Stomach smooth muscle (tissue), 2 donors: ENCODE data around the gene GRM5.

ENCODE experiments used
- H3K27ac ChIP-seq: one replicate; pipeline ENCODE4 v1.7.0; 2013; ENCODE audit warnings: mild to moderate bottlenecking, low read length, inconsistent platforms
- H3K27me3 ChIP-seq, 2 donors: one replicate each; pipeline ENCODE4 v1.7.0; 2013; ENCODE audit warnings: low read length in 2 of 2; ENCODE audit not compliant: insufficient read depth in 2 of 2, control insufficient read depth in 1 of 2
- H3K36me3 ChIP-seq, 2 donors: one replicate each; pipeline ENCODE4 v1.7.0; 2013; ENCODE audit warnings: low read length in 2 of 2; ENCODE audit not compliant: control insufficient read depth in 2 of 2, insufficient read depth in 2 of 2
- H3K4me1 ChIP-seq: one replicate; pipeline ENCODE4 v1.7.0; 2013; ENCODE audit warnings: low read length; ENCODE audit not compliant: control insufficient read depth, insufficient read depth
- H3K4me3 ChIP-seq, 2 donors: one replicate each; pipeline ENCODE4 v1.7.0; 2013; ENCODE audit warnings: low read length in 2 of 2
- H3K9ac ChIP-seq, 2 donors: one replicate each; pipeline ENCODE4 v1.7.0; 2013; ENCODE audit warnings: low read length in 2 of 2, mild to moderate bottlenecking in 1 of 2
- H3K9me3 ChIP-seq, 2 donors: one replicate each; pipeline ENCODE4 v1.7.0; 2013; ENCODE audit warnings: low read length in 2 of 2; ENCODE audit not compliant: control insufficient read depth in 2 of 2
- donor health status: healthy.
- donor health status: Pancreatic carcinoma.

Gene GRM5

DNA sequence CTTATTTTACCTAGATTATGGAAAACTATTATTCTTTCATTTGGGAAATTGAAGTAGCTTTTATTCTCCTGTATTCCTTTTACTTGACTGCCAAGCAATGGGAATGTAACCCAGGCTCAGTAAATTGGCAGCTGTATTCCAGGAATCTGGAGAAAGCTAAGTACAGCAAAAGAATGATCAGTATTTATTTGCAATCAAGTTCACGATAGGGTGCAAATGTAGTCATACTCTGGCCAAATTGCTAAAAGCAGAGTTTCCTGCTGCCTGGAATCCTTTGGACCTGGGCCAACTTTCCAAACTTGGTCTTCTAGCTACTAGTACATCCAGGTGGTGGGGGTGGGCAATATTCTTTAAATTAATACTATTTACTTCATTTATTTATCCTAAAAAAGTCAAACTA lies 442.3 kb downstream of the GRM5 start:
- Histone ChIP-seq H3K9ac (no peak overlapping the region), H3K27me3 (no peaks in the 10 kb centered on the region), H3K36me3 (no peaks in the 10 kb centered on the region), H3K9me3 (no peaks in the 10 kb centered on the region), H3K27ac (no peak overlapping the region), H3K4me1 (no peaks in the 10 kb centered on the region), H3K4me3 (no peak overlapping the region)

DNA sequence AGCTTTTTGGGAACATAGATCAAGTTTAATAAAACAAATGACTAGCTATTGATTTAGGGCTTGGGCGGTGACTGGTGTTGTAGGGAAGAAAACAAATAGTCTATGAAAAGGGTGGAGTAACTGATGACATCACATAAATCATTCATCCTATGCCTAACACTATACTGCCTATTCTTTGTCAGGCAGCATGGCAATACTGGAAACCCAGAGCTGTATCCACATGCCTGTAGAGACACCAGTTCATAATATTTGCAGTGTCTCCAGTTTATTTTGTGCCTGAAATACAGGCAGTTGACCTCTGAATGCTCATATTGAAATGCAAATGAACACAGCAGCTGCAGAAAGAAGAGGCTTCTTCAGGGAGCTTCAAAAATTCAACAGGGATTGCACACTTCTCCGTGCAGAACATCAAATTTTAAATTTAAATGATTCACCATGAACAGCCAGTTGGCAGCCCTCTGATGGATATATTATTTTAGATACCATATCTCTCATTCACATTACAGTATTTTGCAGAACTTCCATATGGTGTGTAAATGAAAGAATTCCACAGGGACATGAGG lies 445.1 kb downstream of the GRM5 start:
- H3K27ac ChIP-seq: no peak overlapping the region
- no peaks in the 10 kb centered on the region for H3K27me3 ChIP-seq
- no peak overlapping the region for H3K9ac ChIP-seq
- no peaks in the 10 kb centered on the region for H3K9me3 ChIP-seq
- no peak overlapping the region for H3K4me3 ChIP-seq
- H3K36me3 ChIP-seq: no peaks in the 10 kb centered on the region
- H3K4me1 ChIP-seq: no peaks in the 10 kb centered on the region

DNA sequence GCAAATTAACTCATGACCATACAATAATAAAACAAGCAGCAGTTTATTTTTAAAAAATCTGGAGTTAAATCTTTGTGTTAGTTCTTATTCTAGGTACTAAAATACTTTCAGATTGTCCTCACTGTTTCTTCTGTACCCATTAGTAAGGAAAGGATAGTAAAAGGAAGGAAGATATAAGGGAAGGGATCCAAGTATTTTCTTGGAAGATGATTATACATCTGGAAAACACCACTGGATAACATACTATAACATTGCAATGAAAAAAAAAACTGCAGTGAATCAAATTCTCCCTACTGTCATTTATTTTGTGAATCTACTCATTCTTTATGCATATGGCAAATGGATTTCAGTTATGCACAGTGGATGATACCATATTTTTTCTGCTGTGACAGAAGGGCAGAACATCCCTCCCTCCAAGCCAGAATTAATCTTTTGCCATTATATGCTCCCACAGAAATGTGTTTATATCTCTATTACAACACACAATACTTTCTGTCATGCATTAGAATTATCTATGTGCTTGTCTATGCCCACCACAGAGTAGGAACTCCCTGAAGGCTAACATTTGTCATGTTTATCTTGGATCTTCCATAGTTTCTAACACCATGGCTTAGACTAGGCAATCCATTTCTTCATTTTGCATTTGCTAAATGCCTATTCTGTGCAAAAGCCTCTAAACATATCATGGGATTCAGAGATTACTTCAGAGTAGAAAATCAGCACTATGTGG lies 446.0 kb downstream of the GRM5 start:
- Histone ChIP-seq H3K4me1 (no peaks in the 10 kb centered on the region), H3K27ac (no peak overlapping the region), H3K4me3 (no peak overlapping the region), H3K27me3 (no peaks in the 10 kb centered on the region), H3K36me3 (no peaks in the 10 kb centered on the region), H3K9ac (no peak overlapping the region), H3K9me3 (no peaks in the 10 kb centered on the region)

DNA sequence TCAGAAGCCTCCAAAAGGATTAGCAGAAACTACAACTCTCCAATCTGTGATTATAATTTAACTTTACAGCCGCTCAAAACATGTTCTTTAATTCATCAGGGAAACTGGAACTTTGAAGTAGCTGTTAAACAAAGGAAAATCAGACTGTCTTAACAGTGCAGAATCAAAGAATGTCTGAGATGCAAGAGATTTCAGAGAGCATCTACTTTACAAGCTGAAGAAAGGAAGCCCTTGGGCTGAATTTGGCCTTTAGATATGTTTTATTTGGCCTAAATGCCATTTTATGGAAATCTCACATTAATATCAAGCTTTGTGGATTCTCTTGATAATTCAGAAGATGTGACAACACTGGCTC lies 446.7 kb downstream of the GRM5 start:
- Histone ChIP-seq H3K27me3 (no peaks in the 10 kb centered on the region), H3K27ac (no peak overlapping the region), H3K9ac (no peak overlapping the region), H3K9me3 (no peaks in the 10 kb centered on the region), H3K4me1 (no peaks in the 10 kb centered on the region), H3K36me3 (no peaks in the 10 kb centered on the region), H3K4me3 (no peak overlapping the region)

DNA sequence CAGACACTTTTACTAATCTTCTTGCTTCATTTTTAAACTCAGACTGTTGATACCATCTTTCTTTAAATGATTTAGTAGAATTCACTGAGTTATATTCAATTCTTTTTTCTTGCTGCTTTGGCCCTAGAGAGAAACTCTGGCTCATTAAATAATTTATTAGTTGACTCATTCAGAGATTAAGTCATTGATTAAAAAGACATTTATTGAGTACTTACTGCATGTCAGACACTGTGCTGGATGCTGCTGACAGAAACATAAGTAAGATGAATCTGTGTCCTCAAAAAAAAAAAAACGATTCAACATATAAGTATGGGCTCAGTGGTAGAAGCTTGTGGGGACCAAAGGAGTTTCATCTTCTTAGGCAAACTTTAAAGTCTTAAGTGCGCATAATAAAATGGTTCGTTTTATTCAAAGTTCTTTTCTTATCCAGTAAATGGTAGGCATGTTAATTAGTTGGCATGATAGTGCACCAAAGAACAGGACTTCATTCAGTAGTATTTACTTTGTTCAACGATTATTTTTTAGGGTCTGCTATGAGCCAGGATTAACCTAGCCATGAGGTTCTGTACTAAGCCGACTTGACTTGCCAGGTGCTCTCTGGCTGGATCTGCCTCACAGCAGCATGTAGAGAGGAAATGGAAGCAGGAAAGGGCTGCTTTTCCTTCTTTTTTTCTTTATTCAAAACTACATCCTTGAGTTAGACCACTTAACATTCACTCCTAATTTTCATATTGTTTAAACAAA lies 447.3 kb downstream of the GRM5 start:
- Histone ChIP-seq H3K9me3 (no peaks in the 10 kb centered on the region), H3K9ac (no peak overlapping the region), H3K4me1 (no peaks in the 10 kb centered on the region), H3K27ac (no peak overlapping the region), H3K4me3 (no peak overlapping the region), H3K27me3 (no peaks in the 10 kb centered on the region), H3K36me3 (no peaks in the 10 kb centered on the region)

DNA sequence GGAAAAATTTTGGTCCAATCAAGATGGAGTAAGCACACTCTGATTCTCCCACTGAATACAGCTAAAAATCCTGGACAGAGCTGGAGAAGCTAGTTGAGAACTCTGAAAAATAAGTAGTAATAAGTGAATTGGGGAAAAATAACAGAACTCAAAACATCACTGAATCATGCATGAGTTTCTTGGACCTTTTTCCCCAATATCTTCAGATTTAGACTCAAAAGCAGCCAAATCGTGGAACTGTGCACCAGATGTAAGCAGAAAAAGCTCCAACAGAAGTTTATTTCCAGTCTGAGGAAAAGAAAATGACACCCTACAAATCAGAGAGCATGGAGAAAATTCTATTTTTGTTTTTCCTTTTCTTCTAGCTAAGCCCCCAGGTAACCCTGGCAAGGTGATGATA lies 448.6 kb downstream of the GRM5 start:
- Histone ChIP-seq H3K4me1 (no peaks in the 10 kb centered on the region), H3K27ac (no peak overlapping the region), H3K9ac (no peak overlapping the region), H3K4me3 (no peak overlapping the region), H3K9me3 (no peaks in the 10 kb centered on the region), H3K36me3 (no peaks in the 10 kb centered on the region), H3K27me3 (no peaks in the 10 kb centered on the region)

DNA sequence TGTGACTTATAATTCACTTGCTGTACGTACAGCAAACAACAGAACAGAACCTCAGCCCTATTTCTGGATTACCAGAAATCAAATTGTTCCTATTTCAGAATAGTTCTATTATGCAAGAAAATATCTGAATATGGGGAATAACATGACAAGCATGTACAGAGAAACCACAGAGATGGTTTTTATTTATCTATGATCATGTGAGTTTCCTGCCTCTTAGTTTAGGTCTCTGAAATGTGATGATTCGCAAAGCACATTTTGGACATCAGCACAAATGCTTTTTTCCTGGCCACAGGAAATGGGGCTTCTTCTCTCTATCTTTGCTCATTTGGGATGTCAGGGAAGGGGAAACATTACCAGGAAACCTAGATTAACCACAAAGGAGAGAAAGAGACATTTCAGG lies 461.5 kb downstream of the GRM5 start:
- no peaks in the 10 kb centered on the region for H3K4me1 ChIP-seq
- H3K9ac ChIP-seq: no peak overlapping the region
- no peaks in the 10 kb centered on the region for H3K27me3 ChIP-seq
- H3K36me3 ChIP-seq: no peaks in the 10 kb centered on the region
- H3K27ac ChIP-seq: no peak overlapping the region
- H3K9me3 ChIP-seq: no peaks in the 10 kb centered on the region
- no peak overlapping the region for H3K4me3 ChIP-seq

DNA sequence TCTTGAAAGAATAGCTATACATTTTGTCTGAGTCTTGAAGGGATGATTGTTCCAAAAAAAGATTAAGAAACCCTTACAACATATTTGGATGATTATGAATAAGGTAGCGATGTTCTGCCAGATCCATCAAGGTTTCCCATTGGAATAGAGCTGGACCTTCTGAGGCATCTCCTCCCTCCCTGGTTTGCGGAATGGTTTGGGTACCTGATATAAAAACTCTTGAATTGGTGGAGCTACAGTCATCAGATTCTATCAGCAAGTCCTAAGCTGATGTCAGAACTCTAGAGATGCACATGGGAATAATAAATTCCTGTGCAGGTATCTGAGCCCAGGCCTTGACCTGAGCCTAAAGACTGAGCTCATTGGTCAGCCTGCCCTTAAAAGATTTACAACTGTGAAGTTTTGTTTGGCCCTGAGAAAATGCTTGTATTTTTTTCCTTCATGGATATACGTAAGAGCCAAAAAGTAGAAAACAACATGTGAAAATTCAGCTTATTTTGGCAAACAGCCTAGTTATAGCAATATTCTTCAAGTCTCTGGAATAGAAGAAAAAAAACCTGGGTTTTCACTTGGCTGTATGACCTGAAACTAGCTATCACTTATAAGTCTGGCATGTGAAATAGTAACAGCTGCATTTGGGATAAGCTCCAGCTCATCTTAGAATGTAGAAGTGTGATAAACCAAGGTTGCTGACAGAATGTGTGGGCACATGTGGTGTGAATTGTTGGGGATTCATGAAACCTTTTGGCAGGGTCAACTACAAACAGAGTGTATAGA lies 462.5 kb downstream of the GRM5 start:
- H3K4me3 ChIP-seq: no peak overlapping the region

DNA sequence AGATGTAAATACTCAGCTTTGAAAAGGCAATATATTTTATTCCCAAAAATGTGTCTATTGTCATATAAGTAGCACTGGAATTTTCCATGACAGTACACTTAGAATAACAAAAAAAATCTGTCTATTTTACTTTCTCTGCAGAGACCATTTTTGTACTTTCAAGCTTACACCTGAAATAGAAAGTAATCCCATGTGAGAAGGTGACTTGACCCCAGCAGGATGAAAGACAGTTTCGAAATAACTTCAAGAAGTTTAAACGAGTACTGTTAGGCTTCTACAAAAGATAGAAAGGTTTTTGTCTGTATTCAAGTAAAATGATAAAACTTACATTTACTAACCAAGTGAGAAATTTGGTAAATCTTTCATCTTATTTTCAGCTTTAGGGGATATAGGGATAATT lies 468.4 kb downstream of the GRM5 start:
- Histone ChIP-seq H3K27ac (no peak overlapping the region), H3K9me3 (no peaks in the 10 kb centered on the region), H3K36me3 (no peaks in the 10 kb centered on the region), H3K27me3 (no peaks in the 10 kb centered on the region), H3K4me3 (no peak overlapping the region), H3K9ac (no peak overlapping the region), H3K4me1 (no peaks in the 10 kb centered on the region)

More for the DNA sequence above, 462.5 kb downstream of the GRM5 start:
- Histone ChIP-seq H3K27me3 (no peaks in the 10 kb centered on the region), H3K27ac (no peak overlapping the region), H3K4me1 (no peaks in the 10 kb centered on the region), H3K36me3 (no peaks in the 10 kb centered on the region), H3K9me3 (no peaks in the 10 kb centered on the region), H3K9ac (no peak overlapping the region)

DNA sequence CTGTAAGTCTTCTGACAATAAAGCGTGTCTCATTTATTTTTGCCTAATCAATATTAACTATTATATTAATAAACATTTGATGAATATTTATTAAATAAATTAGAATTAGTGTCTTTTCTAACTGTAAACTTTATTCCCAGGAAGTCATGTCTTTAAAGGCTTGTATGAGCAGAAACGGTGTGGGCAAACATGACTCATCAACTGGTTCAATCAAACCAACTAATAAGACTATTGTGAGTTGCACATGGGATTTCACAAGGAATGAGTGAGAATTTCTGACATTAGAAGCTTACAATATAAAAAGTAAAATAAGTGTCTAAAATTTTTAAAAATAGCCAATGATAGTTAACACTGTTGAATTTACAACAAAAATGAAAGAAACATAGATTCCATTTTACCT lies 469.0 kb downstream of the GRM5 start:
- Histone ChIP-seq H3K27ac (no peak overlapping the region), H3K27me3 (no peaks in the 10 kb centered on the region), H3K9me3 (no peaks in the 10 kb centered on the region), H3K4me1 (no peaks in the 10 kb centered on the region), H3K36me3 (no peaks in the 10 kb centered on the region), H3K9ac (no peak overlapping the region), H3K4me3 (no peak overlapping the region)
